GM19238 (cell line): Measurements from ENCODE around the gene ATP2A3.
A peak's percentile ranks its signal among the peaks of the same experiment; 100 is the strongest.

Experiments used
- DNase-seq: peaks from one replicate; pipeline ENCODE4 v3.0.0; 2011; ENCODE audit warnings: low spot score; ENCODE audit not compliant: insufficient read length

Gene ATP2A3

GRCh38 chr17:3964203-3965117 is at the start of gene ATP2A3:
Gene ATP2A3, minus strand, starts transcription at chr17:3964437. Its CDS starts 146 bp downstream, at chr17:3964291.
- DNase-seq: peak; percentile 83

DNA sequence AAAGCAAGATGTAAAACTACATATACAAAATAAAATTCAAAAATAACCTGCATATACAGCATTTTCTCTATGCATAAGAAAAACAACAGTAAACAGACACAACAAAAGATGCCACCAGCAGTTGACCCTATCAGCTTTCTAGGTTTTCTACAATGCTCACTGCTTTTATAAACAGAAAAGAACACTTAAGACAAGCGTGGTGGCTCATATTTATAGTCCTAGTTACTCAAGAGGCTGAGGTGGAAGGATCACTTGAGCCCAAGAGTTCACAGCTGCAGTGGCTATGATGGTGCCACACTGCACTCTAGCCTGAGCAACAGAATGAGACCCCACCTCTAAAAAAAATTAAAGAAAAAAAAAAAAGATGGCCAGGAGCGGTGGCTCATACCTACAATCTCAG is 46.5 kb upstream of the ATP2A3 start:
- DNase-seq: no peak

- no peak for DNase-seq
Observed at GRCh38 chr17:4009186-4009785, 45.0 kb upstream of the ATP2A3 start.

DNA sequence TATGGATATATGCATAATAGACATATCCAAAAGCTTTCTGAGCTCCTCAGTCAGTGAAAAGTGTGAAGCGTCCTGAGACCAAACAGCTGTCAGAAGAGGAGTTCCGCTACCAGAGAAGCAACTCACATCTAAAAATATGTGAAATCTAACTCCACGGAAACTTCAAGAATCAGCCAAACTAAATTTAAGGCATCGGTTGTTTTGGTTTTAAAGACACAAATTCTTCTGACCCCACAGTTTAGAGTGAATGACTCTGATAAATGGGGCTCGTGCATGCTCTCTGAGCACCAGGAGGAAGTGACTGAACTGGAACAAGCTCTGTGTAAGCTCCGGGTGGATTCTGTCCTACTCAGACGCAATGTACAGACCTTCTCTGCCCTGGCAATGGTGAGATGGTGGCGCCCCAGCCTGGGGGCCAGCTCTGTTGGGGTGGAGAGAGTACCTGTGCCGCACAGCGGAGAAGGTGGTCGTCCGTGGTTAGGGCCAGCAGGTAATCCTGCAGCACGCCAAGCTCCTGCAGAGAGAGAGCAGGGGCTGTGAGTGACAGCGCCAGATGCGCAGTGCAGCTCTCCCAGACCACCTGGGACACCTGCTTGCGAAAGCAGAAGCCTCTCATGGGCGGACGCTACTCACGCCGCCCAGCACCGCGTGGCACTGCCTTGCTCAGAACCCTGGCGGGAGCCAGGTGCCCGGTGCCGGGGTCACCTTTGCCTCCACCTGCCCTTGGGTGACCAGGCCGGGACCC is 44.4 kb upstream of the ATP2A3 start:
- no peak for DNase-seq

DNA sequence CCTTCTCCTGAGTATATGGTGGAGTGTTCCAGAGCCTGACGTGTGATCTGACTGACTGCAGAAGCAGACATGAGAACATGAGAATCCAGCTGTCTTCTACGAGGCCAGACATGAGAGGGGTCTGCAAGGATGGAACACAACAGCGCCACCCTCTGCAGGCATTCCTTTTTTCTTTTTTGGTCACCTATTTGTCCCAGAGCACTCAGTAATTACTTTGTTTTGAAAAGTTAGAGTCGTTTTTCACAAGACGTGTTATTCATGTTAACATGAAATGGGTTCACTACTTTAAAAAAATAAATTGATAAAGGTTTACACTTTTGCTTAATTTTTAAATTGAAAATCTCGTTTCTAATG is 43.8 kb upstream of the ATP2A3 start:
- no peak for DNase-seq

DNA sequence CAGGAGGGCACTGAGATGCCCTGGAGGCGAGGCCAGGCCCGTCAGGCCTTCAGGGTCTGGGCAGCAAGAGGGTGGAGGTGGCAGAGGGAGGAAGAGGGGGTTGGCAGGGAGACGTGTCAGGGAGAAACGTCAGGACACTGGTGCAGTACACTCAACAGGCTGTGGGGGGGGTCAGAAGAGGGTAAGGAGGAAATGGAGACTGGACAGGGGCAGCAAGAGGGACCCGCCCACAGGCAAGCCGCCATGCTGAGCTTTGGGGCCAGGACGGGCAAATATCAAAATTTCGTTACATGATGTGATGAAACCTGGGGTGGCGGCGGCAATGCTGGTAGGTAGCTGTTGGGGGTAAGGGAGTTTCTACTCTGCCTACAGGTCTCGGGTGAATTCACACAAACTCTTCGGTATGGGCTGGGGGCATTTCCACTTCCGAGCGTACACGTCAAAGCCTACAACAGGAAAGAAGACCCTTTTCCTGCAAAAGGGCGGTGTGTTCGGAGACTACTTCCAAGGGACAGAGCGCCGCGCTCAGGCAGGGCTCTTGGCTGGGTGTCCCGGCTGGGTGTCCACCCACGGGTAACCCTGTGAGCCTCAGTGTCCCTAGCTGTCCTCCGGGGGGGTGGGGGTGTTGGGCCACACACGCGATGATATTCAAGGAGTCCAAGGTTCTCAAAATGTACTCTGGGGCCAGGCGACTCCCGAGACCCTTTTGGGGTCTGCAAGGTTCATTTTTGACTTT is 43.3 kb upstream of the ATP2A3 start:
- no peak for DNase-seq

- no peak for DNase-seq
Observed at GRCh38 chr17:4006745-4007211, 42.5 kb upstream of the ATP2A3 start.

GRCh38 chr17:4006165-4006589 is 41.9 kb upstream of the ATP2A3 start:
- DNase-seq: no peak

DNA sequence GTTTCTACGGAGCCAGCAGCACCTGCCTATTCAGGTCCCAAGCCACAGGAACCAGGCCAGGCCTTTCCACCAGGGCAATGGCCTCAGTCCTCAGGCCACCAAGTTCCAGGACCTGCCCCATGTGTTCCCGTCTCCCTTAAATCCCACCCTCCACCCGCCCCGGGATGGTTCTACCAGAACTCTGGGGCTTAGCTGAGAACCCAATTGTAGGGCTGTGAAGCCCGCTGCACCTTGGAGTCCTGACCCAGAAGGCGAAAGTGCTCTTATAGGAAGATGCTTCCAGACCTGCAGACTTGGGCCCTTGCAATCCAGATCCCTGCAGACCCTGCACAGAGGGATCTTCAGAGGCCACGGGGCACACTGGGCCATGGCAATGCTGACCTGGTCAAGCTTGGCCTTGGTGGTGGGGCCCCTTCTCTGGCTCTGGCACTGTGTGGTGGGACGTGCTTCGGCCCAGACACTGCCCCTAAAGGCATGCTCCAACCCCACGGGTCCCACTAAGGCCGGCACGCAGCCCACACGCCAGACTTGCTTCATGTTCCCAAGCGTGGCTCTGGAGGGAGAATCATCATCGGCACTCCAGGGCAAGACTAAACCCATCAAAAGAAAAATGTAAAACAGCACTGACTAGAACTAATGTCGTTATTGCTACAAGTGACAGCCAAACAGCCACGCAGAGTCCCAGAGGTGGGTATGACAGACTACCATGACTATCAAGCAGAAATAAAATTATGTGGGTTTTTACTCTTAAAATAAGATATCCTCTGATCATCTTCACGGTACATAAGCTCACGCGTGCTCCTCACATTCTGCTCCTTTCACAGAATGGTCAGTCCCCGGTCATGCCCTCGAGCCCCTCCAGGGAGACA is 41.3 kb upstream of the ATP2A3 start:
- no peak for DNase-seq

DNA sequence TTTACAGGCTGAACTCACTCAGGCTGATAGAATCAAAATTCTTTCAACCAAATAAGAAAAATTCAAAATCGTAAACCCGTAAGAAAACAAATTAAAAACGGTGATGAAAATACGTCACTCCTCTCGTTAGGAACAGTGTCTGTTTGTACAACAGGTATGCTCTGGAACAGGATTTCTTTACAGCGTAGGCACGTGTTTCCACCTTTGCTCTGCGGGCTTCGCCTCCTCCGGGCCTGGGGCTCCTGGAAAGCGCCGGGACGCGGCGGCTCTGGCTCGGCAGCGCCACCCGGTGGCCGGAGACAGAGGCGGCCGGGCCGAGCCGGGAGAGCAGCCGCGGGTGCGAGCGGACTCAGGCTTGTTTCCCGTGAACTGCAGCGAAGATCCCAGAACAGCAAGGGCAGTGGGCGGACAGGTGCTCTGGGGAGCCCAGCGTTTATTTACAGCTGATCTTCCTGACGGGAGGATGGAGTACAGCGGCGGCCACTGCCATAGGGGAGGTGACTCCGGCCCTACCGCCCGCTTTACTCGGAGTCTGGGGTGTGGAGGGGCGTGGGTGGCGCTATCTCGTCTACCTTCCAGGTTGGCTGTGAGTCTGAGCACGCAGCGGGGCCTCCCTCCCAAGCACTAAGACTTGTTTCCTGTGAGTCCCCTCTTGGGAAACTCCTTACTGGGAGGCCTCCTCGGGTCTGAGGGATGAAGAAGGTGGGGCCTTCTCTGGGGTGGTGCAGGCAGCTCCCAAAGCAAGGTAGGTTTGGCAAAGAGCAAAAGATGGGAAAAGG is 40.5 kb upstream of the ATP2A3 start:
- peak; percentile 75 for DNase-seq

GRCh38 chr17:4003501-4004421 is 39.5 kb upstream of the ATP2A3 start:
- DNase-seq: no peak

DNA sequence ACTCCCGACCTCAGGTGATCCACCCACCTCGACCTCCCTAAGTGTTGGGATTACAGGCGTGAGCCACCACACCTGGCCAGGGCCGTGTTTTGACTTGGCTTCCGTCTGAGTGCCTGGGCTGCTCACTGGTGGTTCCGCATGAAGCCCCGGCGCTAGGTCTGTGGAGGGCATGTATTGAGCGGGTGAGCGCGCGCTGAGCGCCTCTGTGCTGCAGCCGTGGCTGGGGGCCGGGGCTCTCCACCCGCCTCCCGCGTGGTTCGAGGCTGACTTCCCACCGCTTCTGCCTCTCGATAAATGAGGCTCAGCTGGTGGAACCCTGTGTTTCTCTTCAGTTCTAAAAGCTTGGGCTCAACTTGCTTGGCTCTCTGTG is 38.9 kb upstream of the ATP2A3 start:
- DNase-seq: no peak

DNA sequence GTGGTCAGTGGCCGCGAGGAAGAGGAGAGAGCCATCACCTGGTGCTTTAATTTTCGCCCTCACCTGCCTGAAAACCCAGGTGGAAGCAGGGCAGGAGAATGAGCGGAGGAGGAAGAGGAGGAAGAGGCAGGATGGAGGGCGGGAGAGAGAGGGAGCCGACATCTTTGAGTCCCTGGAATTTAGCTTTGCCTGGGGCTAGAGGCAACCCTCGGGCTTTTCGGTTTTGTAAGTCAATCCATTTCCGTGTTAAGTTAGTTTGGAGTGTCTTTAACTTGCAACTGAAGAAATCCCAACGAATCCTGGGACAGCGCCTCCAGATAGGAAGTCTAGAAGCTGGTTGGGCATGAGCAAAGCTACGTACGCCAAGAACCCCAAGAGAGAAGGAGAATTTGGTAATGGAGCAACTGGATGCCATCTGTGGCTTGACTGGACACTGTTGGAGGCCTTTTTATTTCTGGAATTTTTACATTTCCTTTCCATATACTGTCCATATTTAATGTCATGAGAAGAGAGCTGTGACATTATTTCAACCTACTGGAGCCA is 36.9 kb upstream of the ATP2A3 start:
- DNase-seq: no peak

- no peak for DNase-seq
Observed at GRCh38 chr17:3998436-3998835, 34.2 kb upstream of the ATP2A3 start.

DNA sequence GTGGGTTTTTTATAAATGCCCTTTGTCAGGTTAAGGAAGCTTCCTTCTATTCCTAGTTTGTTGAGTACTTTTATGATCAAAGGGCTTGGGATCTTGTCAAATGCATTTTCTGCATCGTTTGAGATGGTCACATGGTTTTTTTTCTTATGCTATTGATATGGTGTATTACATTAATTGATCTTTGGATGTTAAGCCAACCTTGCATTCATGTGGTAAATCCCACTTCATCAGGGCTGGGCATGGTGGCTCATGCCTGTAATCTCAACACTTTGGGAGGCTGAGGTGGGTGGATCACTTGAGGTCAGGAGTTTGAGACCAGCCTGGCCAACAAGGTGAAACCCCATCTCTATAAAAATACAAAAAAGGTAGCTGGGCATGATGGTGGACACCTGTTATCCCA is 30.8 kb upstream of the ATP2A3 start:
- DNase-seq: no peak

DNA sequence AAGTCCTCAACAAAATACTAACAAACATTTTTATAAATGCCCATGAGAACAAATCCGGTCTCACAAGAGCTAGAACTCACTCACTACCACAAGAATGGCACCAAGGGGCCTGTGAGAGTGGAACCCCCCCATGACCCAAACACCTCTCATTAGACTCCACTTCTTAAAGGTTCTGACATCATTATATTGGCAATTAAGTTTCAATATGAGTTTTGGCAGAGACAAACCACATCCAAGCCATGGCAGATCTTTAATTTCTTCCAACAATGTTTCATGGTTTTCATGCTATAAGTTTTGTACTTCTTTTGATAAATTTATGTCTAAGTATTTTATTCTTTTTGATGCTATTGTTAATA is 30.0 kb upstream of the ATP2A3 start:
- no peak for DNase-seq

DNA sequence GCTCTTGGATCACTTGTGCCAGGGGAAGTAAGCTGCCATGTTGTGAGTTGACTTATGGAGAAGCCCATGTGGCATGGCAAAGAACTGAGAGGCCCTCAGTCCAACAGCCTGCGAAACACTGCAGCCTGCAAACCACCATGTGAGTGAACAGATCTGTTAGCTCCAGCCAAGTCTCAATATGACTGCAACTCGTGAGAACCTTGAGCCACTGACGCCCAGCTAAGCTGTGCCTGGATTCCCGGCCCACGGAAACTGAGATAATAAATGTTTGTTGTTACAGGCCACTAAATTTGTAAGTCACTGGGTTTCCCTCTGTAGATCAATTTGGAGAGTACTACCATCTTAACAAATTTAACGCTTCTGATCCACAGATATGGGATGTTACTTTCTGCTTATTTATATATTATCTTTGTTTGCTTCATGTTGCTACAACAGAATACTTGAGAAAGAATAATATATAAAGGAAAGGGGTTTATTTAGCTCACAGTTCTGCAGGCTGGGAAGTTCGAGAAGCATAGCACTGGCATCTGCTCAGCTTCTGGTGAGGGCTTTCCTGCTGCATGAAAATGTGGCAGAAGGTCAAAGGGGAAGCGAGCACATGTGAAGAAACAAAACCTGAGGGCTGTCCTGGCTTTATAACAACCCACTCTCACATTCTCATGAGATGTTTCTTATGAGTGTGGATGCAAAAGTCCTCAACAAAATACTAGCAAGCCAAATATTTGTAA is 29.4 kb upstream of the ATP2A3 start:
- no peak for DNase-seq

DNA sequence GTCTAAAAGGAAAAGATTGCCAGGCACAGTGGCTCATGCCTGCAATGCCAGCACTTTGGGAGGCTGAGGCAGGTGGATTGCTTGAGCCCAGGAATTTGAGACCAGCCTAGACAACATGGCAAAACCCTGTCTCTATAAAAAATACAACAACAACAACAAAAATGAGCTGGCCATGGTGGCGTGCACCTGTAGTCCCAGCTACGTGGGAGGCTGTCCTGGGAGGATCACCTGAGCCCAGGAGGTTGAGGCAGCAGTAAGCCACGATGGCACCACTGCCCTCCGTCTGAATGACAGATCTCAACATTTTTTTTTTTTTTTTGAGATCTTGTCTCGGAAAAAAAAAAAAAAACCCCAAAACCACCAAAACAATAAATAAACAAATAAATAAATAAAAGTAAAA is 28.1 kb upstream of the ATP2A3 start:
- DNase-seq: no peak
